Articular chondrocyte of knee joint (primary cell): ENCODE data around the gene THOC3. TPM values are rescaled to one million over a fixed set of nuclear protein-coding genes. Genes with fewer than 3 reads are reported as not detected.

Experiments used
- total RNA-seq: library from RNA; depleted of rRNA; stranded (reverse); fragments of >200 nt; gene quantifications from 2 replicates; pipeline ENCODE4 v1.2.3, GENCODE V29; 2012

The THOC3 gene
- 14.8 and 27.8 TPM in 2 replicates for total RNA-seq

GRCh38 chr5:175967471-175968372 is at the start of gene THOC3:
TSS of gene THOC3 (minus strand) at chr5:175968315. CDS start at chr5:175968208, 107 bp downstream.

Other genes with a start within 250 kb of the THOC3 start
- gene CPLX2, start 96.7 kb downstream of the THOC3 start, total RNA-seq, result not detected in 2 replicates